Measurements from ENCODE around the gene SLC24A3.

The SLC24A3 gene

DNA sequence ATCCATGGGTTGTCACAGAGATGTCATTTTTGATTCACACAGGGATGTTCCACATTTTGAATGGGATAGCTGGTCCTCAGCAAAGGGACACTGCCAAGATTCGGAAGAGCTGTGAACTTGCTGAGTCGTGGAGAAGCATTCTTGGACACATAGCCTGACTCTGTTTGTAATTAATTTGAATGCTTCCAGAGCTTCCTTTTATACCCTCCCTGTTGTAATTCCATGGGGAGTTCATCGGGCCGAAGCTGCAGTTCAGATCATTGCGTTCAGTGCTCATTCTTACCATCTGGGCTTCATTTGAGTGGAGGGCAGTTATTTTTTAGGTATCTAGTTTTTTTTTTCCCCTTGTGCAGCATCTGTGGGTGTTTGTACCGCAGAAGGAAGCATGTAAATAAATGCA, 126.5 kb downstream of the SLC24A3 start:
- H3K27ac ChIP-seq (ENCODE audit: extremely low read depth, low read depth, low read length), result no peak overlapping the region
- no peak overlapping the region for H3K4me3 ChIP-seq (ENCODE audit: low read depth, low read length)
- H3K4me1 ChIP-seq (ENCODE audit: control insufficient read depth, insufficient read depth, low read length), result no peaks in the 10 kb centered on the region
- no peaks in the 10 kb centered on the region for H3K36me3 ChIP-seq (ENCODE audit: control insufficient read depth in 2 of 2, insufficient read depth in 1 of 2, low read length in 2 of 2)
- POLR2A ChIA-PET, result no interaction called here
- no peaks in the 10 kb centered on the region for H3K9me3 ChIP-seq (ENCODE audit: control insufficient read depth, insufficient read depth, low read depth, low read length)
- TF ChIP-seq, protein P1, sequence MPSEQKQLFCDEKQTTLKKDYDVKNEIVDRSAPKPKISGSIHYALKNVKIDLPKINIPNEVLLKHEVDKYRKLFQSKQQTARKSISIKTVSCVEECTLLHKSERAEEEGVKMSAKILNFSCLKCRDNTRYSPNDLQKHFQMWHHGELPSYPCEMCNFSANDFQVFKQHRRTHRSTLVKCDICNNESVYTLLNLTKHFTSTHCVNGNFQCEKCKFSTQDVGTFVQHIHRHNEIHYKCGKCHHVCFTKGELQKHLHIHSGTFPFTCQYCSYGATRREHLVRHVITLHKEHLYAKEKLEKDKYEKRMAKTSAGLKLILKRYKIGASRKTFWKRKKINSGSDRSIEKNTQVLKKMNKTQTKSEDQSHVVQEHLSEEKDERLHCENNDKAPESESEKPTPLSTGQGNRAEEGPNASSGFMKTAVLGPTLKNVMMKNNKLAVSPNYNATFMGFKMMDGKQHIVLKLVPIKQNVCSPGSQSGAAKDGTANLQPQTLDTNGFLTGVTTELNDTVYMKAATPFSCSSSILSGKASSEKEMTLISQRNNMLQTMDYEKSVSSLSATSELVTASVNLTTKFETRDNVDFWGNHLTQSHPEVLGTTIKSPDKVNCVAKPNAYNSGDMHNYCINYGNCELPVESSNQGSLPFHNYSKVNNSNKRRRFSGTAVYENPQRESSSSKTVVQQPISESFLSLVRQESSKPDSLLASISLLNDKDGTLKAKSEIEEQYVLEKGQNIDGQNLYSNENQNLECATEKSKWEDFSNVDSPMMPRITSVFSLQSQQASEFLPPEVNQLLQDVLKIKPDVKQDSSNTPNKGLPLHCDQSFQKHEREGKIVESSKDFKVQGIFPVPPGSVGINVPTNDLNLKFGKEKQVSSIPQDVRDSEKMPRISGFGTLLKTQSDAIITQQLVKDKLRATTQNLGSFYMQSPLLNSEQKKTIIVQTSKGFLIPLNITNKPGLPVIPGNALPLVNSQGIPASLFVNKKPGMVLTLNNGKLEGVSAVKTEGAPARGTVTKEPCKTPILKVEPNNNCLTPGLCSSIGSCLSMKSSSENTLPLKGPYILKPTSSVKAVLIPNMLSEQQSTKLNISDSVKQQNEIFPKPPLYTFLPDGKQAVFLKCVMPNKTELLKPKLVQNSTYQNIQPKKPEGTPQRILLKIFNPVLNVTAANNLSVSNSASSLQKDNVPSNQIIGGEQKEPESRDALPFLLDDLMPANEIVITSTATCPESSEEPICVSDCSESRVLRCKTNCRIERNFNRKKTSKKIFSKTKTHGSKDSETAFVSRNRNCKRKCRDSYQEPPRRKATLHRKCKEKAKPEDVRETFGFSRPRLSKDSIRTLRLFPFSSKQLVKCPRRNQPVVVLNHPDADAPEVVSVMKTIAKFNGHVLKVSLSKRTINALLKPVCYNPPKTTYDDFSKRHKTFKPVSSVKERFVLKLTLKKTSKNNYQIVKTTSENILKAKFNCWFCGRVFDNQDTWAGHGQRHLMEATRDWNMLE (tag by site-specific recombination; conservative IDR thresholded peaks at IDR 0.05; ENCODE audit: low read depth), result no peak
- TF ChIP-seq ZNF274 (IDR thresholded peaks at IDR 0.05; ENCODE audit: low read length), result no peak
- no peak for TF ChIP-seq ZNF274 (tag by site-specific recombination; IDR thresholded peaks at IDR 0.05; ENCODE audit: borderline replicate concordance)
- no peak for TF ChIP-seq ZNF654 (tag by site-specific recombination; IDR thresholded peaks at IDR 0.05; ENCODE audit: low read depth)
- TF ChIP-seq OVOL3 (tag by site-specific recombination; IDR thresholded peaks at IDR 0.05), result no peak
- TF ChIP-seq ZNF624 (tag by site-specific recombination; IDR thresholded peaks at IDR 0.05), result no peak
- TF ChIP-seq ZNF677 (tag by site-specific recombination; IDR thresholded peaks at IDR 0.05), result no peak
- TF ChIP-seq, protein P2, sequence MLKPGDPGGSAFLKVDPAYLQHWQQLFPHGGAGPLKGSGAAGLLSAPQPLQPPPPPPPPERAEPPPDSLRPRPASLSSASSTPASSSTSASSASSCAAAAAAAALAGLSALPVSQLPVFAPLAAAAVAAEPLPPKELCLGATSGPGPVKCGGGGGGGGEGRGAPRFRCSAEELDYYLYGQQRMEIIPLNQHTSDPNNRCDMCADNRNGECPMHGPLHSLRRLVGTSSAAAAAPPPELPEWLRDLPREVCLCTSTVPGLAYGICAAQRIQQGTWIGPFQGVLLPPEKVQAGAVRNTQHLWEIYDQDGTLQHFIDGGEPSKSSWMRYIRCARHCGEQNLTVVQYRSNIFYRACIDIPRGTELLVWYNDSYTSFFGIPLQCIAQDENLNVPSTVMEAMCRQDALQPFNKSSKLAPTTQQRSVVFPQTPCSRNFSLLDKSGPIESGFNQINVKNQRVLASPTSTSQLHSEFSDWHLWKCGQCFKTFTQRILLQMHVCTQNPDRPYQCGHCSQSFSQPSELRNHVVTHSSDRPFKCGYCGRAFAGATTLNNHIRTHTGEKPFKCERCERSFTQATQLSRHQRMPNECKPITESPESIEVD (tag by site-specific recombination; IDR thresholded peaks at IDR 0.05), result no peak
- TF ChIP-seq ZNF404 (tag by site-specific recombination; IDR thresholded peaks at IDR 0.05), result no peak
- no peak for TF ChIP-seq ZNF571 (tag by site-specific recombination; IDR thresholded peaks at IDR 0.05)
- TF ChIP-seq ZNF776 (tag by site-specific recombination; IDR thresholded peaks at IDR 0.05; ENCODE audit: borderline replicate concordance), result no peak
- TF ChIP-seq, protein P3, sequence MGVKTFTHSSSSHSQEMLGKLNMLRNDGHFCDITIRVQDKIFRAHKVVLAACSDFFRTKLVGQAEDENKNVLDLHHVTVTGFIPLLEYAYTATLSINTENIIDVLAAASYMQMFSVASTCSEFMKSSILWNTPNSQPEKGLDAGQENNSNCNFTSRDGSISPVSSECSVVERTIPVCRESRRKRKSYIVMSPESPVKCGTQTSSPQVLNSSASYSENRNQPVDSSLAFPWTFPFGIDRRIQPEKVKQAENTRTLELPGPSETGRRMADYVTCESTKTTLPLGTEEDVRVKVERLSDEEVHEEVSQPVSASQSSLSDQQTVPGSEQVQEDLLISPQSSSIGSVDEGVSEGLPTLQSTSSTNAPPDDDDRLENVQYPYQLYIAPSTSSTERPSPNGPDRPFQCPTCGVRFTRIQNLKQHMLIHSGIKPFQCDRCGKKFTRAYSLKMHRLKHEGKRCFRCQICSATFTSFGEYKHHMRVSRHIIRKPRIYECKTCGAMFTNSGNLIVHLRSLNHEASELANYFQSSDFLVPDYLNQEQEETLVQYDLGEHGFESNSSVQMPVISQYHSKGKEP (tag by site-specific recombination; IDR thresholded peaks at IDR 0.05), result no peak
- CTCF ChIA-PET, result no interaction called here

DNA sequence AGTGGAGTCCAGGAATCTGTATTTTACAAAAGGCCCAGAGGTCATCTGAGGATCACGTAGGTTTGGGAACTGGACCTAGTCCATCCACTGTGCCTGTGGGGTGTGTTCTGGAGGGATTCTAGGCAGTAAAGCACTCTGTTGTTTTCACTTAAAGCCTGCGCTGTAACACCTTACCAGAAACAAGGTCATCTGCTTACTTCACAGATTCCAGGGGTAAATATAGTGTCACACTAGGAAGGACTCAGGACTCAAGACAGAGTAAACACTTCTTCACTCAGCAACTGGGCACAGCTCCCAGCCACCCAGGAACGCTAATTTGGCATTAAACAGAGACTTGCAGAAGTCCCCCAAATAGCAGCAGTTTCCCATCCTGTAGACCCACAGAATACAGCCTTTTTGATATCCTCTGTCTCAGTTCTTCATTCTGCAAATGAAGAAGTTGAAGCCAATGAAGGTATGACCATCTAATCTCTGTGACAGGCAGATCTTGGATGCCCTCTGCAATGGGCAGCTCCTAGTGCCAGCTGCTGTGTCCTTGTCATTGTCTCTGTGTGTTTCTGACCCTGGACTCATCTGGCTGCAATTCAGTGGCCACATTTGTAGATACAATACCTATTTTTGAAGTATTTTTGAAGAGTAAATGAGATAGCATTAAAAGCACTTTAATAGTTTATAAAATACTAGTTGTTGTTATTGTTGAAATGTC, 129.1 kb downstream of the SLC24A3 start:
- TF ChIP-seq ZNF24 (tag by site-specific recombination; IDR thresholded peaks at IDR 0.05), result no peak
- TF ChIP-seq ZNF112 (tag by site-specific recombination; IDR thresholded peaks at IDR 0.05), result no peak
- TF ChIP-seq SP3 (tag by site-specific recombination; IDR thresholded peaks at IDR 0.05), result no peak
- TF ChIP-seq ZNF184 (tag by site-specific recombination; IDR thresholded peaks at IDR 0.05), result no peak
- Histone ChIP-seq H3K4me3 (ENCODE audit: low read depth, low read length) (no peak overlapping the region), H3K4me1 (ENCODE audit: control insufficient read depth, insufficient read depth, low read length) (no peaks in the 10 kb centered on the region), H3K27ac (ENCODE audit: extremely low read depth, low read depth, low read length) (no peak overlapping the region), H3K9me3 (ENCODE audit: control insufficient read depth, insufficient read depth, low read depth, low read length) (no peaks in the 10 kb centered on the region), H3K36me3 (ENCODE audit: control insufficient read depth in 2 of 2, insufficient read depth in 1 of 2, low read length in 2 of 2) (no peaks in the 10 kb centered on the region)
- CTCF ChIA-PET, result interaction anchor here (1.0 kb wide), 1 partner anchor 136 kb away, joined by 4 read pairs; no protein-coding TSS in a partner anchor
- POLR2A ChIA-PET, result no interaction called here
